CD4-positive, alpha-beta T cell treated with Interleukin-17A for 1 hour (primary cell): ENCODE data around the gene WDR38.
"Not testable (repeated sequence)": the region's sequence is repeated elsewhere in the genome, so short reads cannot be mapped to it uniquely, and the experiment has no call there.

Experiments used
- DNase-seq: peaks from one replicate; pipeline ENCODE4 v3.0.0-alpha.2; 2020

WDR38 gene

GRCh38 chr9:124834591-124834990 is 18.7 kb upstream of the WDR38 start:
- no peak for DNase-seq

GRCh38 chr9:124835026-124835557 is 18.2 kb upstream of the WDR38 start:
- DNase-seq, result no peak

- DNase-seq, result not testable (repeated sequence)
These were observed 15.1 kb upstream of the WDR38 start for GRCh38 chr9:124838132-124838531.

GRCh38 chr9:124838567-124839275 is 14.5 kb upstream of the WDR38 start:
- not testable (repeated sequence) for DNase-seq

DNA sequence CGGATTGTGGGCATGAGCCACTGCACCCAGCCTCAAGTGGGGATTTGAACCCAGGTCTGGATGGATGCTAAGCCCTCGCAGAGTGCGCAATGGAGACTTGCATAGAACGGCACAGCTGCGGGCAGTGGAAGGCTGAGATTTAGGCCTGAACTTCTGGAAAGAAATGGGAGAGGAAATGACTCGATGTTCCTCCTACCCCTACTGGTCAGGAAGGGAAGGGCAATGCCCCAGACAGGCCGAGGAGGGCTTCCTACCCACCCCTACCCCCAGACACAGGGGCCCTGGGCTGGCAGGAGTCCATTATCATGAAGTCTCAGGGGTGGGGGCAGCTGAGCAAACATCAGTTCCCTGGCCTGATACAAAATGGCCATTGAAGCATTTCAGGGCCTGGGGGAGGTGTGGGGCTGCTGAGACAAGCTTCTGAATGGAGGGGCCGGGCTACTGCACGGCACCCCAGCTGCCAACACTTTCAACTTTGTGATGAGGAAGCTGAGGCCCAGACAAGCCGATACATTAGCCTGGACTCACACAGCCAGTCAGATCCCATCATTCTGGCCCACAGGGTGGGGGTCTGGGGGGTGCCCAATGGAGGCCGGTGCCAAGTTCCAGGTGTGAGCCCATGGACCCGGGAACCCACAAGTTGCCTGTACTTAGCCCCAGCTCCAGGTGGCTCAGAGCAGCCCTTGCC is 13.5 kb upstream of the WDR38 start:
- DNase-seq, result no peak

DNA sequence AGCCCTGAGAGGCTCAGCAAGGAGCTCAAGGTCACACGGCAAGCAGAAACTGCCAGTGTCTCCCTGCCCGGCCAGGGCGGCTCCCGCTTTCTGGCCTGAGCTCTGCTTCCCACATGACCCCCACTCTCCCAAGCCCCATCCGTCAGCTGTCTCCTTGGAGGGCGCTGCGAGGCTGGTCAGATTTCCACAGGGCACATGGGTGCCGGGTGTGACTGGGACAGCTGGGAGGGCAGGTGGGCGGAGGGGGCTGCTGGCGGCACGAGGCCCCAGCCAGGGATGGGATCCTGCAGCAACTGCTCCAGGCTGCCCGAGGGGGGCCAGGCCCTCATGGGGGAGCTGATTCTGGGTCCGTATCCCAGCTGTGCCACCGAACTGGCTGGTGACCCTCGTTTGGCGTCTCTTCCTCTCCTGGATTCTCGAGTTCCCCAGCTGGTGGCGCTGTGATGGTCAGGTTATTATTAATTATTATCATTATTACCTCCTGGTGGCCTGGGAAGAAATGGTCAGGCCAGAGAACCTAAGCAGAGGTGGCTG is 12.9 kb upstream of the WDR38 start:
- no peak for DNase-seq

DNA sequence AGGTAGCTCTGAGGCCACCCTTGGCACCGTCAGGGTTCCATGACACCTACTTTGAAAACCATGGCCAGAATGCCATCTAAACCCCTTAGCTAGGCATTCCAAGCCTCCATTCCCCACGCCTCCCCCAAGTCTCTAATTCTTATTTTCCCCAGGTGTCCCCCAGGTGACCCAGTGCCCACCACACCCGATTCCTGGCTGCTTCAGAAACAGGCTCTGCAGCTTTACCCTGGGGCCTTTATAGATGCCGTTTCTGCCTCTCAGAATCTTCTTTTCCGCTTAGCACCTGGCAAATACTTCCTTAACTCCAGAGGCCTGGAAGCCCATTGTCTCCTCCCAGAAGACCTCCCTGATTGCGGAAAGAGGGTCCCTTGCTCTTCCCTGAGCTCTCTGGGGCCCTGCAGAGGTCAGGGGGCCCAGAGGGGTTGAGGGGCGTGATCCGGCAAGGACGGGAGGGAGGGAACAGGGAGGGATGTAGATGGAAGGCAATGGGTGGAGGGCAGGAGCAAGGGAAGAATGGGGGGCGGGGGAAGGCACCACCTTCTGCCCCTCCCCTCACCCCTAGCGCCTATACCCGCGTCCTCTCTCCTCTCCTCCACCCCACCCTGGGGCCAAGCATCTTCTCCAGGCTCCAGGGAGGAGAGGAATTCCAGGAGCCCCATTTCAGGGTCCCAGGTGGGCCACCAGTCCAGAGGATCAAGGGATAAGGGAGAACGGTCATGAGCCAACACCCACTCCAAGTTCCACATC is 12.0 kb upstream of the WDR38 start:
- no peak for DNase-seq

GRCh38 chr9:124843456-124844034 is 9.7 kb upstream of the WDR38 start:
- DNase-seq, result no peak

DNA sequence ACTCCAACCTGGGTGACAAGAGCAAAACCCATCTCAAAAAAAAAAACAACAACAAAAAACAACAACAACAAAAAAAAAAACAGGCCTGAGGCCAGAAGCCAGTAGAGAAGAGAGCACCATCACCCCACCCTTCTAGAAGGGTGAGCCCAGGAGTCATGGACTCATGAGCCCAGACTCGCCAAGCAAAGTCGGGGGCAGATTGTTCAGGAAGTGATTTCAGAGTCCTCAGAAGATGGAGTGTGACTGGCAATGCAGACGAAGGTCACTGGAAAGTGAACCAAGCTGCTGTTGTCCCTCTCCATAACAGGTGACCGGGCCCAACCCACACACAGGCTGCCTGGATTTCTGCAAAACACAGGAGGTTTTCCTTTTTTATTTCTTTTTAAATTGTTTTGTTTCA is 9.0 kb upstream of the WDR38 start:
- no peak for DNase-seq

- not testable (repeated sequence) for DNase-seq
These were observed 6.8 kb upstream of the WDR38 start for GRCh38 chr9:124846467-124846866.

GRCh38 chr9:124846969-124847368 is 6.3 kb upstream of the WDR38 start:
- DNase-seq, result no peak

GRCh38 chr9:124849801-124850200 is 3.5 kb upstream of the WDR38 start:
- DNase-seq, result no peak

DNA sequence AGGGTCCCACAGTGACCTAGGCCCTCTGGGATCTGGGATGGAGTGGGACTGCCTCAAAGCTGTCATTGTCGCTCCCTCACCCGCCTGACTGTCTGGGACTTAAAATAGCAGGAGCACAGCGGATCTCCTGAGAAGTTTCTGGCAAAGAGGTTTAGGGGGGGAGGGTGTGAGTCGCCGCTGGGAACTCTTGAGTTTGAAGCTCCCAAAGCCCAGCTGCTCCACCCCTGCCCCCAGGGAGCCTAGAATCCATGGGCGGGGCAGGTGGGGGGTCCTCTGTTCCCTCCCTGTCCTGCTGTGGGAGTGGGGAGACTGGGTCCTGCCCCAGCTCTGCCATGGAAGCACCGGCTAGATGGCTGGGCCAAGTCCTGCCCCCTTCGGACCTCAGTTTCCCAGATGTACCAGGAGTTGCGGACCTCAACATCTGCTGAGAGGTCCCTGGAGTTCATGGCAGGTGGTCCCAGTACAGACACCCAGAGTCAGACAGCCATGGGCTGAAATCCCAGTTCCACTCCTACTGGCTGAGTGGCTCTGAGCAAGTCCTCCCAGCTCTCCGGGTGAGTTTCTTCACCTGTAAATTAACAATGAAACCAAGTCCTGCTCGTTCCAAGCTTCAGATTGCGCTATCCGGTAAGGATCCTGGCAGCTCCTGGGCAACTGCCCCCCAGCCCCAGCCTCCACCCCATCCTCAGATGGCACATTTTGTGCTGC is 985 bp upstream of the WDR38 start:
- DNase-seq, result no peak

DNA sequence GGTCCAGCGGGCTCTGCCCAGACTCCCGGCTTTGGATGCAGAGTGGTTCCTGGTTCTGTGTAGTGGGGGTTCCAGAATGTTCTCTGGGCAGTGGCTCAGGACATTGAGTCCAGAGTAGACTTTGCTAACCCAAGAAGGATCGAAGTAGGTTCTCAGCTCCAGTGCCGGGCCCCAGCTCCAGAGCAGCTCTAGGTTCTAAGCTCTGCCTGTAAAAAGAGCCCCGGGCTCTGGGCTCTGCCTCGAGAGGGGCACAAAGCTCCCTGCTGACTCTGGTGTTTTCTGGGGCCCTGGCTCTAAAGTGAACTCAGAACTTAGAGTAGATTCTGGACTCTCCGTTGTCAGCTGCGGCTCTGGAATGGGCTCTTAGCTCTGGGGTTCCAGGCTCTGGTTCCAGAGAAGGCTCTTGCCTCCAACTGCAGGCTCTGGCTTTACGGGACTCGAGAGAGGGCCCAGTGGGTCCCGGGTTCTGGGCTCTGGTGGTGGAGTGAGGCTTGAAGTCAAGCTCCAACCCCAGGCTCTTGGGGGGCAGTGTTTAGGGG is 414 bp downstream of the WDR38 start:
- no peak for DNase-seq

DNA sequence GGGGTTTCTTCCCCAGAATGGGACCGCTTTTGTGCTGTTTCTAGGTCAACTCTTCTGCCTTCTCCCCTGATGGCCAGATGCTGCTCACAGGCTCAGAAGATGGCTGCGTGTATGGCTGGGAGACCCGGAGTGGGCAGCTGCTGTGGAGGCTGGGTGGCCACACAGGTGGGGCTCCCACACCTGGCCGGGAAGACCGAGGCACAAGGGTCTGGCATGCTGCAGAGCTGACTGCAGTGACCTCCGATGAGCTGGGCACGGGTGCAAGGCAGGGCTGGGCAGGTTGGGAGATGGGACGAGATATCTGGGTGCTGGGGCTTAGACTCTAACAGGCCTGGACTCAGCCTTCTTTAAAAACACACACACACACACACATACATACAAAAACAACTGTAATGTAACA is 901 bp downstream of the WDR38 start:
- DNase-seq, result no peak

- DNase-seq, result no peak
These were observed 1.6 kb downstream of the WDR38 start for GRCh38 chr9:124854822-124855221.

- DNase-seq, result no peak
These were observed 2.3 kb downstream of the WDR38 start for GRCh38 chr9:124855566-124855943.

GRCh38 chr9:124855944-124856765 is 2.9 kb downstream of the WDR38 start:
- DNase-seq, result no peak

DNA sequence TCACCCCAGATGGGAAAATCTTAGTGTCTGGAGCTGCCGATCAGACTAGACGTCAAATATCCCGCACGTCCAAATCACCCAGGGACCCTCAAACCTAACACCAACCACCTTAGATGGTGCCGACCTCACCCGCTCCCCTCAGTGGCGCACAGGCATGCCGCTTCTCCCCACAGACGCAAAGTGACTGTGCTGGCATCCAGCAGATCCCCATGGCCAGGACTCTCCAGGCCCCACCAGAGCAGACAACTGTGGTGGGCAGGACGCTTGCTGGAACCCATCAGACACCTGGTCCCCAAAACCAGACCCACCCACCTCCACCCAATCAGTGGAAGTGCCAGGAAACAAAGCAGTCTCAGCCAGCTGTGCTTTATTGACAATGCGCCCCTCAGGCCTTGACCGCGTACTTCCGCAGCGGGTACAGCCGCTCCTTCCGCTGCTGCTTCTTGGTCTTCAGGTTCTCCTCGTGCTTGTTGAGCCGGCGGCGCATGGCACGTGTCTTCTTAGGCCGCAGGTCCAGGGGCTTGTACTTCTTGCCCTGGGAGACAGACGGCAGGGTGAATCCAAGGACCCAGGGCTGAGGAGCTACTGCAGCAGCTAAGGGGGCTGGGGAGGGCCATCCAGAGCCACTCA is 4.4 kb downstream of the WDR38 start:
- no peak for DNase-seq

GRCh38 chr9:124858330-124859046 is 5.2 kb downstream of the WDR38 start:
- DNase-seq, result no peak
